Neuronal stem cell (in vitro differentiated cells): Measurements from ENCODE around the gene WHRN.

Experiments
- DNase-seq: peaks from one replicate; pipeline ENCODE4 v3.0.0-alpha.2; 2013; ENCODE audit warnings: low spot score
- H2AFZ ChIP-seq: one replicate; pipeline ENCODE4 v1.6.1; 2013; ENCODE audit warnings: mild to moderate bottlenecking, low read length, inconsistent platforms
- H2AK5ac ChIP-seq: 2 replicates; pipeline ENCODE4 v1.6.1; 2013; ENCODE audit warnings: low read depth, mild to moderate bottlenecking, inconsistent platforms, low read length, moderate library complexity, mixed read lengths
- H2BK120ac ChIP-seq: 2 replicates; pipeline ENCODE4 v1.6.1; 2013; ENCODE audit warnings: low read depth, mild to moderate bottlenecking, inconsistent platforms, low read length, moderate library complexity, mixed read lengths
- H2BK12ac ChIP-seq: one replicate; pipeline ENCODE4 v1.6.1; 2013; ENCODE audit warnings: low read length, inconsistent platforms
- H2BK15ac ChIP-seq: 2 replicates; pipeline ENCODE4 v1.6.1; 2013; ENCODE audit warnings: mild to moderate bottlenecking, low read length, inconsistent platforms, mixed read lengths
- H2BK5ac ChIP-seq: one replicate; pipeline ENCODE4 v1.6.1; 2013; ENCODE audit warnings: inconsistent platforms, mild to moderate bottlenecking, low read length, moderate library complexity
- H3K14ac ChIP-seq: one replicate; pipeline ENCODE4 v1.6.1; 2013; ENCODE audit warnings: low read length, inconsistent platforms
- H3K18ac ChIP-seq: 2 replicates; pipeline ENCODE4 v1.6.1; 2013; ENCODE audit warnings: low read length, inconsistent platforms
- H3K23ac ChIP-seq: 2 replicates; pipeline ENCODE4 v1.6.1; 2013; ENCODE audit warnings: low read depth, mild to moderate bottlenecking, mixed read lengths, low read length, inconsistent platforms; ENCODE audit not compliant: poor library complexity
- H3K27ac ChIP-seq: replicated peaks from 3 replicates; pipeline ENCODE4 v1.5.1; 2013; ENCODE audit warnings: low read length, inconsistent platforms
- H3K27me3 ChIP-seq, 3 experiments: 2 replicates each; pipeline ENCODE4 v1.6.1; 2013; ENCODE audit warnings: low read length in 3 of 3, mild to moderate bottlenecking in 2 of 3, inconsistent platforms in 1 of 3, low read depth in 1 of 3, mixed read lengths in 1 of 3, moderate library complexity in 1 of 3; ENCODE audit not compliant: control insufficient read depth in 3 of 3, insufficient read depth in 3 of 3
- H3K36me3 ChIP-seq, 2 donors: replicated peaks in 1 of 2; 2 replicates each; pipeline ENCODE4 v1.6.1; 2013; ENCODE audit warnings: low read length in 2 of 2; ENCODE audit not compliant: control insufficient read depth in 2 of 2, insufficient read depth in 2 of 2
- H3K4ac ChIP-seq: 2 replicates; pipeline ENCODE4 v1.6.1; 2013; ENCODE audit warnings: inconsistent platforms, mild to moderate bottlenecking, low read length, moderate library complexity
- H3K4me1 ChIP-seq, 2 donors: 1 replicate in 1 of 2; 2 replicates in 1 of 2; pipeline ENCODE4 v1.6.1; 2013; ENCODE audit warnings: low read length in 2 of 2, low read depth in 1 of 2; ENCODE audit not compliant: control insufficient read depth in 2 of 2, insufficient read depth in 1 of 2
- H3K4me2 ChIP-seq: one replicate; pipeline ENCODE4 v1.6.1; 2013; ENCODE audit warnings: mild to moderate bottlenecking, low read length, inconsistent platforms; ENCODE audit not compliant: insufficient read depth, poor library complexity, severe bottlenecking
- H3K4me3 ChIP-seq, 2 donors: 2 replicates each; pipeline ENCODE4 v1.5.1; 2013; ENCODE audit warnings: low read length in 2 of 2, mild to moderate bottlenecking in 2 of 2, inconsistent platforms in 1 of 2, moderate library complexity in 1 of 2
- H3K79me1 ChIP-seq: one replicate; pipeline ENCODE4 v1.6.1; 2013; ENCODE audit warnings: low read depth, mild to moderate bottlenecking, inconsistent platforms, low read length, moderate library complexity
- H3K9ac ChIP-seq: one replicate; pipeline ENCODE4 v1.6.1; 2013; ENCODE audit warnings: mild to moderate bottlenecking, low read depth, low read length, inconsistent platforms; ENCODE audit not compliant: poor library complexity
- H3K9me3 ChIP-seq, 2 donors: replicated peaks in 1 of 2; 2 replicates each; pipeline versions ENCODE3 to v1.6.1; 2013; ENCODE audit warnings: low read length in 2 of 2, mild to moderate bottlenecking in 2 of 2, inconsistent platforms in 1 of 2, low read depth in 1 of 2, mixed read lengths in 1 of 2, moderate library complexity in 1 of 2; ENCODE audit not compliant: control insufficient read depth in 2 of 2, insufficient read depth in 1 of 2
- H4K8ac ChIP-seq: one replicate; pipeline ENCODE4 v1.6.1; 2013; ENCODE audit warnings: low read depth, mild to moderate bottlenecking, inconsistent platforms, low read length, moderate library complexity
- H4K91ac ChIP-seq: one replicate; pipeline ENCODE4 v1.6.1; 2013; ENCODE audit warnings: low read length, low read depth, mild to moderate bottlenecking, inconsistent platforms; ENCODE audit not compliant: poor library complexity
- WGBS, 2 donors: extraction: QIAGEN DNeasy Blood & Tissue Kit; methylation state at CpG; one replicate each; pipeline ENCODE4 v1.1.7; 2013; ENCODE audit warnings: missing lambda C conversion rate in 2 of 2, mixed read lengths in 1 of 2; ENCODE audit not compliant: insufficient read length in 2 of 2, insufficient replicate concordance in 1 of 2; ENCODE audit errors: extremely low coverage in 2 of 2; 5-methylcytosine and 5-hydroxymethylcytosine counted together

The WHRN gene

DNA sequence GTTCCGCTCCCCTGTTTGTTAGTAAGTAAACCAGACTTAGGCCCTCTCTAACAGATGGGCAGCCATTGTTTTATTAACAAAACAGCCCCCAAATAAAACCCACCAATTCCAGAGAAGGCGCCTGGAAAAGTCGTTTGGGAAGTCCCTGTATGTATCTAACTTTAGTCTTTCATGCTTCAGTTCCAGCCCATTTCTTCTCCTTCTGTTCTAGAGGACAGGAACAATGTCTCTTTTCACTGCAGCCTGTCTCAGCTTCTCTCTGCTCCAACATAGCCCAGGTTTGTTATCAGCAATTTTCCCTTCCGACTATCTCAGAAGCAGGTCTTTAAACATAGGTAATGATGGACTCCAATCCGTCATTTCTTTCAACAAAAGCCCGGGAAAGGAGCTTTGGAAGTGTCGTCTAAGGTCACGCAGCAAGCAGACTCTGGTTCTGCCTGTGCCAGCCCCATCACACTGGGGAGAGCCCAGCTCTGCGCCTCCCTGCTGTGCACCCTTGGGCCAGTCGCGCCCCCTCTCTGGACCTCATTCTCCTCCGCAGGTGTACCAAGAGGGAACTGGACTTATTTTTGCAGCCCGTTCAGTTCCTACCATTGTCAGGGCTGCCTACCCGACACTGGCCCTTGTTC lies 107.9 kb downstream of the WHRN start:
- Histone ChIP-seq H3K9me3 (no peaks in the 10 kb centered on the region), H2BK5ac (peak overlapping the region; percentile 72), H3K79me1 (peaks cover 3% of the 10 kb centered on the region), H3K14ac (no peak overlapping the region), H3K4me2 (peak overlapping the region; percentile 73), H2AFZ (peak overlapping the region; percentile 89), H3K27me3 (no peaks in the 10 kb centered on the region), H2AK5ac (peak overlapping the region; percentile 71), H3K4me3 (peak overlapping the region; percentile 51 to 86), H3K36me3 (no peaks in the 10 kb centered on the region), H3K4ac (no peak overlapping the region), H2BK15ac (peak overlapping the region; percentile 87), H3K18ac (peak overlapping the region; percentile 89), H3K9ac (peak overlapping the region; percentile 33), H3K23ac (no peak overlapping the region), H4K91ac (no peak overlapping the region), H3K27ac (peak overlapping the region; percentile 48), H2BK12ac (no peak overlapping the region), H2BK120ac (peak overlapping the region; percentile 65), H4K8ac (no peak overlapping the region), H3K4me1 (peaks cover 5 to 11% of the 10 kb centered on the region in 2 donors)
- no peak for DNase-seq
- WGBS, 2 donors = no CpG with 5 or more reads among the region's 14 CpGs

DNA sequence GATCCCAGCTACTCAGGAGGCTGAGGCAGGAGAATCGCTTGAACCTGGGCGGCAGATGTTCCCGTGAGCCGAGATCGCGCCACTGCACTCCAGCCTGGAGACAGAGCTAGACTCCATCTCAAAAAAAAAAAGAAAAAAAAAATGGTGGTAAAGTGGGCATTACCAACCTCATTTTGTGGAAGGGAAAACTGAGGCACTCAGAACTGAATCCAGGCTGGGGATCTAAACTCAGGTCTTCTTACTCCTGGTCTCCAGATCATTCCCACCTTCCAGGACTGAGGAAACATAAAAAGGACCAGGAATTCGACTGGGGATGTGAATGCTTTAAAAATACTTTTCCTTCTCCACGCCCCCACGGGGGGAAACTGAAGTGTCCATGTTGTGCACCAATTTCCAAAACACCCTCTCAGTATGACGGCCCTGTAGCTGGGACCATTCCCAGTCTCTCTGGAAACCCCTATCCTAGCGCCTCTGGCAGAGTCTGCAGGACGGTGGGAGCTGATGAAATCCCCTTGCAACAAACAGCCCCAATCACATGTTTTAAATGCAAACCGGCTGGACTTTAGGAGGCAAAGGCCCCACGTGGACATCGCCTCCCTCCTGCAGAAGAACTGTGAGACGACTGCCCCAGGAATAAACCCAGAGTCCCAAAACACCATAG lies 108.6 kb downstream of the WHRN start:
- no peak overlapping the region for H3K4ac ChIP-seq
- H2BK12ac ChIP-seq = no peak overlapping the region
- no peak overlapping the region for H3K23ac ChIP-seq
- H3K79me1 ChIP-seq = peaks cover 3% of the 10 kb centered on the region
- no peaks in the 10 kb centered on the region for H3K36me3 ChIP-seq
- H4K8ac ChIP-seq = no peak overlapping the region
- H2BK15ac ChIP-seq = no peak overlapping the region
- H3K4me3 ChIP-seq = peak overlapping the region in 1 of 2 donors; percentile 51
- peaks cover 5 to 11% of the 10 kb centered on the region in 2 donors for H3K4me1 ChIP-seq
- no peak overlapping the region for H3K9ac ChIP-seq
- WGBS, 2 donors = no CpG with 5 or more reads among the region's 16 CpGs
- no peak overlapping the region for H2AK5ac ChIP-seq
- no peak overlapping the region for H3K4me2 ChIP-seq
- no peaks in the 10 kb centered on the region for H3K9me3 ChIP-seq
- no peak overlapping the region for H3K18ac ChIP-seq
- no peak overlapping the region for H4K91ac ChIP-seq
- H2BK5ac ChIP-seq = no peak overlapping the region
- H2AFZ ChIP-seq = no peak overlapping the region
- peak overlapping the region; percentile 11 for H3K27ac ChIP-seq
- H2BK120ac ChIP-seq = no peak overlapping the region
- no peak for DNase-seq
- no peak overlapping the region for H3K14ac ChIP-seq
- no peaks in the 10 kb centered on the region for H3K27me3 ChIP-seq

GRCh38 chr9:114395768-114396167 lies 109.5 kb downstream of the WHRN start:
- no peaks in the 10 kb centered on the region for H3K9me3 ChIP-seq
- no peak overlapping the region for H3K4me2 ChIP-seq
- H2BK12ac ChIP-seq = no peak overlapping the region
- H3K18ac ChIP-seq = no peak overlapping the region
- no peak overlapping the region for H4K8ac ChIP-seq
- no CpG with 5 or more reads among the region's 5 CpGs for WGBS, 2 donors
- H3K27ac ChIP-seq = no peak overlapping the region
- H4K91ac ChIP-seq = no peak overlapping the region
- H3K36me3 ChIP-seq = no peaks in the 10 kb centered on the region
- DNase-seq = no peak
- H3K4me1 ChIP-seq = peaks cover 5 to 11% of the 10 kb centered on the region in 2 donors
- peak overlapping the region; percentile 66 for H2BK5ac ChIP-seq
- H3K27me3 ChIP-seq = no peaks in the 10 kb centered on the region
- H3K23ac ChIP-seq = no peak overlapping the region
- H2AK5ac ChIP-seq = peak overlapping the region; percentile 72
- peaks cover 3% of the 10 kb centered on the region for H3K79me1 ChIP-seq
- no peak overlapping the region for H3K14ac ChIP-seq
- H3K4ac ChIP-seq = no peak overlapping the region
- no peak overlapping the region for H3K9ac ChIP-seq
- no peak overlapping the region for H2BK120ac ChIP-seq
- no peak overlapping the region for H3K4me3 ChIP-seq
- no peak overlapping the region for H2AFZ ChIP-seq
- H2BK15ac ChIP-seq = no peak overlapping the region

DNA sequence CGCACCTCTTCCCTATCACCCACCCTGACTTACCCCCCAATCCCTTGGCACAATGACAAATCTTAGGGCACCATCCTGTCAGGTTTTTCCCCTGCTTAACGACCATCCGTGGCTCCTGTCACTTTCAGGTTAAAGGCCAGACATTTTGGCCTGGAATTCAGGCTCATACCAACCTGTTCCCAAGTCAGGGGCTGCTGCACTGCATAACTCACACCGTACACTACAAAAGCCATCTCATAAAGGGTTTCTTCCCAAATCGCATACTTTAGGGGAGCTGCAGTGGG lies 110.0 kb downstream of the WHRN start:
- peak overlapping the region; percentile 69 for H3K18ac ChIP-seq
- no peak overlapping the region for H3K23ac ChIP-seq
- H4K91ac ChIP-seq = no peak overlapping the region
- peaks cover 5 to 13% of the 10 kb centered on the region in 2 donors for H3K4me1 ChIP-seq
- no peaks in the 10 kb centered on the region for H3K36me3 ChIP-seq
- peak overlapping the region; percentile 72 for H2AK5ac ChIP-seq
- H3K9me3 ChIP-seq = no peaks in the 10 kb centered on the region
- no peak overlapping the region for H4K8ac ChIP-seq
- H3K4ac ChIP-seq = no peak overlapping the region
- no peaks in the 10 kb centered on the region for H3K27me3 ChIP-seq
- no peak overlapping the region for H2BK120ac ChIP-seq
- H2BK5ac ChIP-seq = peak overlapping the region; percentile 66
- peak overlapping the region; percentile 45 for H2BK15ac ChIP-seq
- no peak overlapping the region for H2AFZ ChIP-seq
- peak overlapping the region; percentile 63 for H2BK12ac ChIP-seq
- no CpG with 5 or more reads among the region's 5 CpGs for WGBS, 2 donors
- H3K9ac ChIP-seq = no peak overlapping the region
- no peak overlapping the region for H3K14ac ChIP-seq
- no peak for DNase-seq
- no peak overlapping the region for H3K4me3 ChIP-seq
- H3K27ac ChIP-seq = peak overlapping the region; percentile 34
- peaks cover 3% of the 10 kb centered on the region for H3K79me1 ChIP-seq
- no peak overlapping the region for H3K4me2 ChIP-seq
